Uterus (tissue), 4 donors: ENCODE results near the gene MTCL1. TPM values are rescaled to one million over a fixed set of nuclear protein-coding genes. Genes with fewer than 3 reads are reported as not detected.

ENCODE experiments used
- DNase-seq, 2 donors: peaks; one replicate each; pipeline ENCODE4 v3.0.0-alpha.2; 2019 to 2020
- H3K27ac ChIP-seq, 2 donors: fragments of 200-600 bp; sonication (generic); 1 replicate in 1 of 2; 2 replicates in 1 of 2; pipeline ENCODE4 v1.5.1; 2016 to 2018
- H3K27me3 ChIP-seq, 2 donors: fragments of 200-600 bp; sonication (generic); one replicate each; pipeline ENCODE4 v1.5.1; 2018 to 2019; ENCODE audit warnings: control low read depth in 1 of 2
- H3K36me3 ChIP-seq, 2 donors: fragments of 200-600 bp; sonication (generic); one replicate each; pipeline ENCODE4 v1.5.1; 2019; ENCODE audit warnings: control low read depth in 1 of 2
- H3K4me1 ChIP-seq, 2 donors: fragments of 200-600 bp; sonication (generic); one replicate each; pipeline ENCODE4 v1.5.1; 2018 to 2019; ENCODE audit warnings: control low read depth in 1 of 2
- H3K4me3 ChIP-seq, 2 donors: fragments of 200-600 bp; sonication (generic); 1 replicate in 1 of 2; 2 replicates in 1 of 2; pipeline ENCODE4 v1.5.1; 2018 to 2019; ENCODE audit warnings: mild to moderate bottlenecking in 1 of 2
- H3K9me3 ChIP-seq, 2 donors: fragments of 200-600 bp; sonication (generic); one replicate each; pipeline ENCODE4 v1.5.1; 2019; ENCODE audit warnings: control low read depth in 1 of 2
- POLR2A ChIP-seq, 2 donors: fragments of 450-650 bp; IDR thresholded peaks; one replicate each; pipeline ENCODE4 v1.6.1; 2016; ENCODE audit warnings: antibody characterized with exemption in 2 of 2, mild to moderate bottlenecking in 1 of 2, moderate library complexity in 1 of 2
- intact Hi-C: fragments of 100-400 bp; cut with DNase I; formaldehyde crosslinking; loops from one replicate; pipeline ENCODE4 v1.15.1; 2023; ENCODE audit warnings: low total_unique reads
- total RNA-seq, 4 donors: library from RNA; depleted of rRNA in 3 of 4; stranded (reverse); fragments of >200 nt in 3 of 4; gene quantifications; one replicate each; pipeline versions ENCODE4 v1.1.0 to v1.2.4, GENCODE V29; 2014 to 2023
- TF ChIP-seq, protein P1 (sequence below), 4 experiments: fragments of 200-600 bp in 2 of 4; fragments of 450-650 bp in 2 of 4; sonication (generic) in 2 of 4; IDR thresholded peaks; one replicate each; pipeline ENCODE4 v1.5.1; 2016 to 2019; ENCODE audit warnings: antibody characterized with exemption in 4 of 4, mild to moderate bottlenecking in 2 of 4, moderate library complexity in 1 of 4
- donor health status: DM: yes; HTN: yes; CAD: no.

MTCL1 gene
- total RNA-seq, 4 donors from 2014 or later = 8.8 to 25.9 (median 11.0) TPM; not detected in 1

DNA sequence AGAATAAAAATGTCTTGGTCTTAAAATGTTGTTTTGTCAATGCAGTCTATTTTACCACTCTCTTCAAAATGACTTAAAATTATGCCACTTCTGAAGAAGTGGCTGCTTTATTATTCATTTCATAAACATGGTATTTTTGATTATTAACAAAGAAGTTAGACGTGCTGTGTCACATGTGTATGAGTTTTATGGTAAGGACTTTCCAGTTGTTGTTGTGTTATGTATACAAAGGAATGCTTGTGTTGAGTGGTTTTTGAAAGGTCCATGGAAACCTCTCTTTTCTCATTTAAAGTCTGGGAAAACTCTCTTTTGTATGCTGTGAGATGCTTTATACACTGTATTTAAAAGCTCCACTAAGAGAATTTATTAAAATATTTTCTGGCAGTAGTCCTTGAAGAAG is 116.2 kb downstream of the MTCL1 start:
- TF ChIP-seq, protein P1, sequence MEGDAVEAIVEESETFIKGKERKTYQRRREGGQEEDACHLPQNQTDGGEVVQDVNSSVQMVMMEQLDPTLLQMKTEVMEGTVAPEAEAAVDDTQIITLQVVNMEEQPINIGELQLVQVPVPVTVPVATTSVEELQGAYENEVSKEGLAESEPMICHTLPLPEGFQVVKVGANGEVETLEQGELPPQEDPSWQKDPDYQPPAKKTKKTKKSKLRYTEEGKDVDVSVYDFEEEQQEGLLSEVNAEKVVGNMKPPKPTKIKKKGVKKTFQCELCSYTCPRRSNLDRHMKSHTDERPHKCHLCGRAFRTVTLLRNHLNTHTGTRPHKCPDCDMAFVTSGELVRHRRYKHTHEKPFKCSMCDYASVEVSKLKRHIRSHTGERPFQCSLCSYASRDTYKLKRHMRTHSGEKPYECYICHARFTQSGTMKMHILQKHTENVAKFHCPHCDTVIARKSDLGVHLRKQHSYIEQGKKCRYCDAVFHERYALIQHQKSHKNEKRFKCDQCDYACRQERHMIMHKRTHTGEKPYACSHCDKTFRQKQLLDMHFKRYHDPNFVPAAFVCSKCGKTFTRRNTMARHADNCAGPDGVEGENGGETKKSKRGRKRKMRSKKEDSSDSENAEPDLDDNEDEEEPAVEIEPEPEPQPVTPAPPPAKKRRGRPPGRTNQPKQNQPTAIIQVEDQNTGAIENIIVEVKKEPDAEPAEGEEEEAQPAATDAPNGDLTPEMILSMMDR (IDR thresholded peaks at IDR 0.05) = no peak
- no peak overlapping the region for H3K4me3 ChIP-seq
- DNase-seq = no peak
- no peak overlapping the region for H3K27ac ChIP-seq
- H3K36me3 ChIP-seq = no peaks in the 10 kb centered on the region
- no peaks in the 10 kb centered on the region for H3K27me3 ChIP-seq
- intact Hi-C loops = no loop called here
- H3K9me3 ChIP-seq = no peaks in the 10 kb centered on the region
- no peaks in the 10 kb centered on the region for H3K4me1 ChIP-seq

DNA sequence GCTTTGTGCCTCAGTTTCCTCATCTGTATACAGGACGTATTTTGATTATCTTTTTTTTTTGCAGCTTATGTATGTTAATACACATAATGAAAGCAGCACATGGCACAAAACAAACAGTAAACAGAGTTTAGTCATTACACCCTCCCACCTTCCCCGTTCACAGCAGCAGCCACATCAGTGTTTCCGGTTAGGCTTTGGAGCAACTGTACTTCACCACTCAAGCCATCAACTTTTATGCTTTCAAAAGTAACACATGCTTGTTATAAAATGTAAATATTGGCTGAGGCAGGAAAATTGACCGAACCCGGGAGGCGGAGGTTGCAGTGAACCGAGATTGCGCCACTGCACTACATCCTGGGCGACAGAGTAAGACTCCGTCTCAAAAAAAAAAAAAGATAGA is 117.3 kb downstream of the MTCL1 start:
- H3K4me3 ChIP-seq = no peak overlapping the region
- TF ChIP-seq, protein P1 (IDR thresholded peaks at IDR 0.05) = no peak
- TF ChIP-seq POLR2A (IDR thresholded peaks at IDR 0.05) = no peak
- DNase-seq = no peak
- intact Hi-C loops = no loop called here
- H3K36me3 ChIP-seq = no peaks in the 10 kb centered on the region
- no peak overlapping the region for H3K27ac ChIP-seq
- H3K27me3 ChIP-seq = no peaks in the 10 kb centered on the region
- no peaks in the 10 kb centered on the region for H3K9me3 ChIP-seq
- H3K4me1 ChIP-seq = no peaks in the 10 kb centered on the region

- intact Hi-C loops = no loop called here
- Histone ChIP-seq H3K4me1 (no peaks in the 10 kb centered on the region), H3K27ac (no peak overlapping the region), H3K27me3 (no peaks in the 10 kb centered on the region), H3K9me3 (no peaks in the 10 kb centered on the region), H3K4me3 (no peak overlapping the region), H3K36me3 (no peaks in the 10 kb centered on the region)
- no peak for DNase-seq
- TF ChIP-seq, protein P1 (IDR thresholded peaks at IDR 0.05) = no peak
- no peak for TF ChIP-seq POLR2A (IDR thresholded peaks at IDR 0.05)
Observed at GRCh38 chr18:8823530-8823929, 118.2 kb downstream of the MTCL1 start.

DNA sequence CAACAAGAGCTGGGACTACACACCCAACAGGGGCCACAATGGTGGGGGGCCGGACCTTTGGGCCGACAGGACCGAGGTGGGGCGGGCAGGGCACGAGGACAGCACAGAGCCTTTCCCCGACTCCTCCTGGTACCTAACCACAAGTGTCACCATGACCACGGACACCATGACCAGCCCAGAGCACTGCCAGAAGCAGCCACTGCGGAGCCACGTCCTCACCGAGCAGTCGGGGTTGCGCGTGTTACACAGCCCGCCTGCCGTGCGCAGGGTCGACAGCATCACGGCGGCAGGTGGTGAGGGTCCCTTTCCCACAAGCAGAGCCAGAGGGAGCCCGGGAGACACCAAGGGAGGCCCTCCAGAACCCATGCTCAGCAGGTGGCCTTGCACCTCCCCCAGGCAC is 119.5 kb downstream of the MTCL1 start:
- Histone ChIP-seq H3K27me3 (no peaks in the 10 kb centered on the region), H3K27ac (no peak overlapping the region), H3K36me3 (no peaks in the 10 kb centered on the region), H3K4me1 (no peaks in the 10 kb centered on the region), H3K9me3 (no peaks in the 10 kb centered on the region), H3K4me3 (no peak overlapping the region)
- no peak for DNase-seq
- intact Hi-C loops = no loop called here
- no peak for TF ChIP-seq POLR2A (IDR thresholded peaks at IDR 0.05)
- TF ChIP-seq, protein P1 (IDR thresholded peaks at IDR 0.05) = no peak

DNA sequence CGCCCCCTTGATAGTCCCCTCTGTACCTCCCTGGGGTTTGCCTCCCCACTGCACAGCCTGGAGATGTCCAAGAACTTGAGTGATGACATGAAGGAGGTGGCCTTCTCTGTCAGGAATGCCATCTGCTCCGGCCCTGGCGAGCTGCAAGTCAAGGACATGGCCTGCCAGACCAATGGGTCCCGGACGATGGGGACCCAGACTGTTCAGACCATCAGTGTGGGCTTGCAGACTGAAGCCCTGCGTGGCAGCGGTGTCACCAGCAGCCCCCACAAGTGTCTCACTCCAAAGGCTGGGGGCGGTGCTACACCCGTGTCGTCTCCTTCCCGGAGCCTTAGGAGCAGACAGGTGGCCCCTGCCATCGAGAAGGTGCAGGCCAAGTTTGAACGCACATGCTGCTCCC is 119.9 kb downstream of the MTCL1 start:
- Histone ChIP-seq H3K9me3 (no peaks in the 10 kb centered on the region), H3K4me1 (no peaks in the 10 kb centered on the region), H3K36me3 (no peaks in the 10 kb centered on the region), H3K27me3 (no peaks in the 10 kb centered on the region), H3K27ac (no peak overlapping the region), H3K4me3 (no peak overlapping the region)
- intact Hi-C loops = no loop called here
- no peak for TF ChIP-seq POLR2A (IDR thresholded peaks at IDR 0.05)
- TF ChIP-seq, protein P1 (IDR thresholded peaks at IDR 0.05) = no peak
- DNase-seq = no peak
